SK-N-SH treated with all-trans-retinoic acid at 6 μM for 48 hours (cell line): ENCODE data around the gene ARHGAP10.

Experiments
- ATAC-seq: fragments of 200-7000 bp; cut with Tn5 transposase; 3 replicates; pipeline ENCODE4 v1.9.1; 2020; ENCODE audit warnings: mild to moderate bottlenecking, moderate library complexity
- ARNTL ChIP-seq: fragments of 450-650 bp; formaldehyde crosslinking; IDR thresholded peaks from 2 replicates; pipeline ENCODE4 v1.5.0; 2020; ENCODE audit warnings: low read depth, mild to moderate bottlenecking, moderate library complexity, borderline replicate concordance
- BACH2 ChIP-seq: fragments of 250-450 bp; sonication (Bioruptor Pico); IDR thresholded peaks from 2 replicates; pipeline ENCODE4 v1.9.0; 2021; ENCODE audit warnings: mild to moderate bottlenecking, borderline replicate concordance
- CSDC2 ChIP-seq: fragments of 250-450 bp; sonication (Bioruptor Pico); IDR thresholded peaks from 2 replicates; pipeline ENCODE4 v1.5.0; 2020; ENCODE audit warnings: mild to moderate bottlenecking, moderate library complexity
- ESRRG ChIP-seq: fragments of 250-450 bp; sonication (Bioruptor Pico); IDR thresholded peaks from 2 replicates; pipeline ENCODE4 v1.6.1; 2021; ENCODE audit warnings: mild to moderate bottlenecking
- GLIS3 ChIP-seq: fragments of 250-450 bp; sonication (Bioruptor Pico); IDR thresholded peaks from 2 replicates; pipeline ENCODE4 v1.5.0; 2020; ENCODE audit warnings: mild to moderate bottlenecking, moderate library complexity
- ISL1 ChIP-seq: fragments of 250-450 bp; sonication (Bioruptor Pico); IDR thresholded peaks from 2 replicates; pipeline ENCODE4 v2.1.2; 2022; ENCODE audit warnings: mild to moderate bottlenecking, moderate library complexity
- OSR1 ChIP-seq: fragments of 250-450 bp; sonication (Bioruptor Pico); IDR thresholded peaks from 2 replicates; pipeline ENCODE4 v1.8.0; 2022; ENCODE audit warnings: moderate library complexity, mild to moderate bottlenecking, inconsistent platforms
- PATZ1 ChIP-seq: fragments of 250-450 bp; sonication (Bioruptor Pico); IDR thresholded peaks from 2 replicates; pipeline ENCODE4 v1.8.0; 2020; ENCODE audit warnings: mild to moderate bottlenecking, moderate library complexity, borderline replicate concordance
- PPARA ChIP-seq: fragments of 250-450 bp; sonication (Bioruptor Pico); IDR thresholded peaks from 2 replicates; pipeline ENCODE4 v1.5.0; 2020; ENCODE audit warnings: mild to moderate bottlenecking, borderline replicate concordance
- RARB ChIP-seq: fragments of 250-450 bp; sonication (Bioruptor Pico); IDR thresholded peaks from 2 replicates; pipeline ENCODE4 v1.8.0; 2021; ENCODE audit warnings: mild to moderate bottlenecking, moderate library complexity
- TCF4 ChIP-seq: fragments of 250-450 bp; sonication (Bioruptor Pico); IDR thresholded peaks from 2 replicates; pipeline ENCODE4 v1.8.0; 2021; ENCODE audit warnings: mild to moderate bottlenecking, moderate library complexity, borderline replicate concordance
- TOX ChIP-seq: fragments of 250-450 bp; sonication (Bioruptor Pico); IDR thresholded peaks from 2 replicates; pipeline ENCODE4 v1.8.0; 2021; ENCODE audit warnings: mild to moderate bottlenecking, moderate library complexity, borderline replicate concordance
- ZC3H10 ChIP-seq: fragments of 250-450 bp; sonication (Bioruptor Pico); IDR thresholded peaks from 2 replicates; pipeline ENCODE4 v1.5.1; 2021; ENCODE audit warnings: mild to moderate bottlenecking, moderate library complexity
- ZFP3 ChIP-seq: fragments of 250-450 bp; sonication (Bioruptor Pico); IDR thresholded peaks from 2 replicates; pipeline ENCODE4 v1.5.0; 2020; ENCODE audit warnings: mild to moderate bottlenecking, moderate library complexity
- ZFP30 ChIP-seq: fragments of 450-650 bp; formaldehyde crosslinking; IDR thresholded peaks from 2 replicates; pipeline ENCODE4 v1.5.0; 2022; ENCODE audit warnings: mild to moderate bottlenecking, moderate library complexity
- ZNF565 ChIP-seq: fragments of 450-650 bp; formaldehyde crosslinking; conservative IDR thresholded peaks from 2 replicates; pipeline ENCODE4 v1.5.0; 2020; ENCODE audit warnings: low read depth, mild to moderate bottlenecking, moderate library complexity
- ZNF70 ChIP-seq: fragments of 450-650 bp; formaldehyde crosslinking; IDR thresholded peaks from 2 replicates; pipeline ENCODE4 v1.5.0; 2020; ENCODE audit warnings: mild to moderate bottlenecking, moderate library complexity
- TF ChIP-seq, protein P1 (sequence below): fragments of 250-450 bp; sonication (Bioruptor Pico); IDR thresholded peaks from 2 replicates; pipeline ENCODE4 v1.8.0; 2021; ENCODE audit warnings: low read depth, mild to moderate bottlenecking, moderate library complexity, borderline replicate concordance
- TF ChIP-seq, protein P2 (sequence below): fragments of 250-450 bp; sonication (Bioruptor Pico); IDR thresholded peaks from 2 replicates; pipeline ENCODE4 v1.5.1; 2021; ENCODE audit warnings: mild to moderate bottlenecking, moderate library complexity
- TF ChIP-seq, protein P3 (sequence below): fragments of 250-450 bp; sonication (Bioruptor Pico); IDR thresholded peaks from 2 replicates; pipeline ENCODE4 v1.5.1; 2020; ENCODE audit warnings: low read depth, mild to moderate bottlenecking, moderate library complexity

ARHGAP10 gene

DNA sequence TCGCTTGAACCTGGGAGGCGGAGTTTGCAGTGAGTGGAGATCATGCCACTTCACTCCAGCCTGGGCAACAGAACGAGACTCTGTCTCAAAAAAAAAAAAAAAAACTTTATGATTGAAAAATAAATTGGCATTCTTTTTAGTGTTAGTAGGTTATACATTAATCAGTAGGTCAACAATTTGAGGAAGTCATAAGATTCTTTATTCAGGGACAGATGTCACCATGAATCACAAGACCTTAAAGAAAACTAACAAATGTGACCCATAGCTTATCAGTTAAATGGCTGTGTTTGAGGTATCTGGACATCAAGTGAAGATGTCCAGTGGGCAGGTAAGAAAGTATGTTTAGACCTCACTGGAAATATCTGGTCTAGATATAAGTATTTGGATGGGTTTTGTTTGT, 38.7 kb upstream of the ARHGAP10 start:
- TF ChIP-seq BACH2 (no peak), ARNTL (no peak), ESRRG (CRISPR knock-in tag) (no peak), PPARA (CRISPR knock-in tag) (no peak), ZFP30 (CRISPR knock-in tag) (no peak)
- TF ChIP-seq, protein P1, sequence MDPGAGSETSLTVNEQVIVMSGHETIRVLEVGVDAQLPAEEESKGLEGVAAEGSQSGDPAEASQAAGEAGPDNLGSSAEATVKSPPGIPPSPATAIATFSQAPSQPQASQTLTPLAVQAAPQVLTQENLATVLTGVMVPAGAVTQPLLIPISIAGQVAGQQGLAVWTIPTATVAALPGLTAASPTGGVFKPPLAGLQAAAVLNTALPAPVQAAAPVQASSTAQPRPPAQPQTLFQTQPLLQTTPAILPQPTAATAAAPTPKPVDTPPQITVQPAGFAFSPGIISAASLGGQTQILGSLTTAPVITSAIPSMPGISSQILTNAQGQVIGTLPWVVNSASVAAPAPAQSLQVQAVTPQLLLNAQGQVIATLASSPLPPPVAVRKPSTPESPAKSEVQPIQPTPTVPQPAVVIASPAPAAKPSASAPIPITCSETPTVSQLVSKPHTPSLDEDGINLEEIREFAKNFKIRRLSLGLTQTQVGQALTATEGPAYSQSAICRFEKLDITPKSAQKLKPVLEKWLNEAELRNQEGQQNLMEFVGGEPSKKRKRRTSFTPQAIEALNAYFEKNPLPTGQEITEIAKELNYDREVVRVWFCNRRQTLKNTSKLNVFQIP (CRISPR knock-in tag) = no peak
- TF ChIP-seq, all 23 proteins: peak for 0
- no peak for ATAC-seq

DNA sequence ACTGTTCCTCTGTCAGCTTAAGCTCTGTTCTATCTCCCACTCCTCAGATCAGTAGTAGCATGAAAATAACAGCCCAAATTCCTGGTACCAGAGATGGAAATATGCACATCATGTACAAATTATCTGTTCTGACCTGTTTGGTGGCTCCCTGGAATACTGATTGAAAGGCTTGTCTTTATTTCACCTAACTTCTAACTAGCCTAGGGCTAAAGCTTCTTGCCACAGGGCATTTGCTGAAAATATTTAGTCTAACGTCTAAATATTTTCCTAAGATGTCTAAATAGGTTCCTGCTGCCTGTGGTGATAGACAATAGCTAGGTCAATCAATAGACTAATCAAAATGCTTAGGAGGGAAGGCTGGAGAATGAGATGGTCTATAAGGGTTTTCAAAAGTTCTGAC, 35.0 kb upstream of the ARHGAP10 start:
- TF ChIP-seq OSR1 (CRISPR knock-in tag) (no peak), ESRRG (CRISPR knock-in tag) (no peak), TOX (CRISPR knock-in tag) (no peak)
- ATAC-seq = no peak

DNA sequence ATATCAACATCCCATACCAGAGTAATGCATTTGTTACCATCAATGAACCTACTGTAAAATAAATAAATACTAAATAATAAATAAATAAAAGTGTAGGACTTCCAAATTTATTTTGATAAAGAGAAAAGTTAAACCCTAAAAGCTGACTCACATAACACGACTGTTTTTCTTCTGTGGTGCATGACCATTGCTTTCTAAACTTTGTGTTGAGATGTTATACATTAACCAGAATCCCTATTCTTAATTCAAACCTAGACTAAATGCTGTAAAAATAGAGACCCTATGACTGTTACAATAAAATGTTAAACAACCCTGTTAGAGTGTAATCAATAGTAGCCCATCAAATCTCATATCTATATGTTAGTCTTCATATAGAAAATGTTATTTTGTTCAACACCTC, 27.0 kb upstream of the ARHGAP10 start:
- no peak for TF ChIP-seq ISL1 (CRISPR knock-in tag)
- TF ChIP-seq BACH2 = no peak
- TF ChIP-seq PATZ1 = no peak
- TF ChIP-seq ZC3H10 (CRISPR knock-in tag) = no peak
- TF ChIP-seq RARB = no peak
- TF ChIP-seq GLIS3 (CRISPR knock-in tag) = no peak
- TF ChIP-seq ESRRG (CRISPR knock-in tag) = no peak
- no peak for TF ChIP-seq ZNF70 (CRISPR knock-in tag)
- TF ChIP-seq ZNF565 (CRISPR knock-in tag) = no peak
- no peak for TF ChIP-seq PPARA (CRISPR knock-in tag)
- TF ChIP-seq TCF4 (CRISPR knock-in tag) = no peak
- no peak for ATAC-seq

DNA sequence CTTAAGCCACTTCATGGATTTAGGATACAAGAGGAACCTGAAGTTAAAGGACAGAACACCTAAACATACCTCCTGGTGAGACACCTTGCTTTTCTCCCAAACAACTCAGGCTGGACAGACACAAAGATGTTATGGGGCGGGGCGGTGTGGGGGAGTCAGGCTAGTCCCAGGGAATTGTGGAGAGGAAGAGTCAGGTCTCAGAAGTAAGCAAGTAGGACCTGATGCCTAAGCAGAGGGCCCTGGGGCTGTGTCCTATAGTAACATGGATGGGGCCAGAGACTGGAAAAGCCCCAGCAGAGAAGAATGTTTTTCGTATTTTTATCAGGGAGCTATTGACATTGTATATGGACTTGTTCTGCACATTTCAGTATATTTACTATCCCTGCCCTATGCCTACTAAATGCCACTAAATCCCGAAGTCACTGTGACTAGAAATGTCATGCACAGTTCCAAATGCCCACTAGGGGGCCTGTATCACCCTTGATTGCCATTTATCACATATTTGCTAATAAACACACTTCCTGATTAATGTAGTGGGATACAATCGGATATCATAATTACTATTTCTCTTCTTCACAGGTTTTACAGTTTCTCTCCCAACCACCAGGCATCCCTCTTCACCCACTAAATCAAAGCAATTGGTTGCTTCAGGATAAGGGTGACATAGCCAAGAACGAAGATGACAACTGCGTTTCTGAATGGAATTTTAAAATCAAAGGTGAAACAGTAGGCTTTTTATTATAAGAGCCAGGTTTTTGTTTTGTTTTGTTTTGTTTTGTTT, 23.8 kb upstream of the ARHGAP10 start:
- no peak for TF ChIP-seq RARB
- TF ChIP-seq TOX (CRISPR knock-in tag) = no peak
- TF ChIP-seq CSDC2 (CRISPR knock-in tag) = no peak
- TF ChIP-seq, protein P2, sequence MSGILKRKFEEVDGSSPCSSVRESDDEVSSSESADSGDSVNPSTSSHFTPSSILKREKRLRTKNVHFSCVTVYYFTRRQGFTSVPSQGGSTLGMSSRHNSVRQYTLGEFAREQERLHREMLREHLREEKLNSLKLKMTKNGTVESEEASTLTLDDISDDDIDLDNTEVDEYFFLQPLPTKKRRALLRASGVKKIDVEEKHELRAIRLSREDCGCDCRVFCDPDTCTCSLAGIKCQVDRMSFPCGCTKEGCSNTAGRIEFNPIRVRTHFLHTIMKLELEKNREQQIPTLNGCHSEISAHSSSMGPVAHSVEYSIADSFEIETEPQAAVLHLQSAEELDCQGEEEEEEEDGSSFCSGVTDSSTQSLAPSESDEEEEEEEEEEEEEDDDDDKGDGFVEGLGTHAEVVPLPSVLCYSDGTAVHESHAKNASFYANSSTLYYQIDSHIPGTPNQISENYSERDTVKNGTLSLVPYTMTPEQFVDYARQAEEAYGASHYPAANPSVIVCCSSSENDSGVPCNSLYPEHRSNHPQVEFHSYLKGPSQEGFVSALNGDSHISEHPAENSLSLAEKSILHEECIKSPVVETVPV (CRISPR knock-in tag) = no peak
- TF ChIP-seq, protein P1 (CRISPR knock-in tag) = no peak
- no peak for TF ChIP-seq ISL1 (CRISPR knock-in tag)
- TF ChIP-seq TCF4 (CRISPR knock-in tag) = no peak
- no peak for TF ChIP-seq BACH2
- no peak for TF ChIP-seq PATZ1
- no peak for TF ChIP-seq ZNF565 (CRISPR knock-in tag)
- TF ChIP-seq GLIS3 (CRISPR knock-in tag) = no peak
- no peak for TF ChIP-seq ZNF70 (CRISPR knock-in tag)
- TF ChIP-seq ZC3H10 (CRISPR knock-in tag) = no peak
- no peak for TF ChIP-seq ZFP3
- TF ChIP-seq PPARA (CRISPR knock-in tag) = no peak
- no peak for TF ChIP-seq ARNTL
- TF ChIP-seq, protein P3, sequence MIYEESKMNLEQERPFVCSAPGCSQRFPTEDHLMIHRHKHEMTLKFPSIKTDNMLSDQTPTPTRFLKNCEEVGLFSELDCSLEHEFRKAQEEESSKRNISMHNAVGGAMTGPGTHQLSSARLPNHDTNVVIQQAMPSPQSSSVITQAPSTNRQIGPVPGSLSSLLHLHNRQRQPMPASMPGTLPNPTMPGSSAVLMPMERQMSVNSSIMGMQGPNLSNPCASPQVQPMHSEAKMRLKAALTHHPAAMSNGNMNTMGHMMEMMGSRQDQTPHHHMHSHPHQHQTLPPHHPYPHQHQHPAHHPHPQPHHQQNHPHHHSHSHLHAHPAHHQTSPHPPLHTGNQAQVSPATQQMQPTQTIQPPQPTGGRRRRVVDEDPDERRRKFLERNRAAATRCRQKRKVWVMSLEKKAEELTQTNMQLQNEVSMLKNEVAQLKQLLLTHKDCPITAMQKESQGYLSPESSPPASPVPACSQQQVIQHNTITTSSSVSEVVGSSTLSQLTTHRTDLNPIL (CRISPR knock-in tag) = no peak
- TF ChIP-seq, all 23 proteins: peak for 0
- ATAC-seq = peak; percentile 82
